BE2C (cell line): ENCODE measurements around the gene SMPX.

Experiments
- DNase-seq: peaks from one replicate; pipeline ENCODE4 v3.0.0-alpha.2; 2020
- H3K27me3 ChIP-seq: fragments of 250-450 bp; sonication (Bioruptor Pico); 2 replicates; pipeline ENCODE4 v1.5.1; 2020; ENCODE audit warnings: mild to moderate bottlenecking
- H3K36me3 ChIP-seq: fragments of 250-450 bp; sonication (Bioruptor Pico); 2 replicates; pipeline ENCODE4 v1.5.1; 2020; ENCODE audit warnings: mild to moderate bottlenecking
- H3K4me1 ChIP-seq: fragments of 250-450 bp; sonication (Bioruptor Pico); 2 replicates; pipeline ENCODE4 v1.5.1; 2020
- H3K4me3 ChIP-seq: 2 replicates; pipeline ENCODE4 v1.5.1; 2011; ENCODE audit warnings: low read depth, low read length
- H3K9me3 ChIP-seq: fragments of 250-450 bp; sonication (Bioruptor Pico); 2 replicates; pipeline ENCODE4 v1.5.1; 2020
- TF ChIP-seq, protein P1 (sequence below): IDR thresholded peaks from 2 replicates; pipeline ENCODE4 v1.5.1; 2012; ENCODE audit warnings: mild to moderate bottlenecking, low read depth, low read length

The SMPX gene

DNA sequence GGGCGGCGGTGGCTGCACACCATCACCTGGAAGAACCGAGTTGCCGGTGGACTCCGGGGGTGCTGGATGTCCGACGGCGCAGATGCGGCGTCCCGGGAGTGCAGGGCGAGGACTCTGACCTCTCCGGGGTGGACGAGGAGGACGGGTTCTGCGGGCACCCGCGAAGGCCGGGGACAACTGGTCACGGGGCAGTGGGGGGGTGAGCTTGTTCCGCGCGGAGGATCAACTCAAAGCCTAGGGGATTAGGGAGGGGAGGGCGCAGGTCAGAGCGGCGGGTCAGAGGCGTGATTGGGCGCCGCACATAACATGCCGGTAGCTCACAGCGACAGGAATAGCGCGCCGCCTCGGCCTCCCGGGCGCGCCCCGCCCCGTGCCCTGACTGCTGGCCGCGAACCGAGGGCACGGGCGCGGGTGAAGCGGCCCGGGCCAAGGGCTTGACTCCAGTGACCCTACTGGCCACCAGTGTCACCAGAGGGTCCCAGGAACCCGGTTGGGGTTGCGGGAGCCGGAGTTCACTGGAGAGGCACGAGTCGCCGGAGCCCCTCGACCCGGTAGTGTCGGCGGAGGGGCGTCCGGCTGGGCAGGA is 99.7 kb downstream of the SMPX start, which contains the start of gene KLHL34:
Gene KLHL34 (minus strand): TSS at position 179 of the 586 bp plus-strand sequence. CDS start 542 bp downstream, outside the sequence.
- no peak within 1 kb of the TSS for H3K4me3 ChIP-seq
- TF ChIP-seq, protein P1, sequence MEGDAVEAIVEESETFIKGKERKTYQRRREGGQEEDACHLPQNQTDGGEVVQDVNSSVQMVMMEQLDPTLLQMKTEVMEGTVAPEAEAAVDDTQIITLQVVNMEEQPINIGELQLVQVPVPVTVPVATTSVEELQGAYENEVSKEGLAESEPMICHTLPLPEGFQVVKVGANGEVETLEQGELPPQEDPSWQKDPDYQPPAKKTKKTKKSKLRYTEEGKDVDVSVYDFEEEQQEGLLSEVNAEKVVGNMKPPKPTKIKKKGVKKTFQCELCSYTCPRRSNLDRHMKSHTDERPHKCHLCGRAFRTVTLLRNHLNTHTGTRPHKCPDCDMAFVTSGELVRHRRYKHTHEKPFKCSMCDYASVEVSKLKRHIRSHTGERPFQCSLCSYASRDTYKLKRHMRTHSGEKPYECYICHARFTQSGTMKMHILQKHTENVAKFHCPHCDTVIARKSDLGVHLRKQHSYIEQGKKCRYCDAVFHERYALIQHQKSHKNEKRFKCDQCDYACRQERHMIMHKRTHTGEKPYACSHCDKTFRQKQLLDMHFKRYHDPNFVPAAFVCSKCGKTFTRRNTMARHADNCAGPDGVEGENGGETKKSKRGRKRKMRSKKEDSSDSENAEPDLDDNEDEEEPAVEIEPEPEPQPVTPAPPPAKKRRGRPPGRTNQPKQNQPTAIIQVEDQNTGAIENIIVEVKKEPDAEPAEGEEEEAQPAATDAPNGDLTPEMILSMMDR: no peak
- H3K27me3 ChIP-seq: no peaks in the 10 kb centered on the region
- no peaks in the 10 kb centered on the region for H3K9me3 ChIP-seq
- no peaks in the 10 kb centered on the region for H3K4me1 ChIP-seq
- no peak for DNase-seq
- no peaks in the 10 kb centered on the region for H3K36me3 ChIP-seq

DNA sequence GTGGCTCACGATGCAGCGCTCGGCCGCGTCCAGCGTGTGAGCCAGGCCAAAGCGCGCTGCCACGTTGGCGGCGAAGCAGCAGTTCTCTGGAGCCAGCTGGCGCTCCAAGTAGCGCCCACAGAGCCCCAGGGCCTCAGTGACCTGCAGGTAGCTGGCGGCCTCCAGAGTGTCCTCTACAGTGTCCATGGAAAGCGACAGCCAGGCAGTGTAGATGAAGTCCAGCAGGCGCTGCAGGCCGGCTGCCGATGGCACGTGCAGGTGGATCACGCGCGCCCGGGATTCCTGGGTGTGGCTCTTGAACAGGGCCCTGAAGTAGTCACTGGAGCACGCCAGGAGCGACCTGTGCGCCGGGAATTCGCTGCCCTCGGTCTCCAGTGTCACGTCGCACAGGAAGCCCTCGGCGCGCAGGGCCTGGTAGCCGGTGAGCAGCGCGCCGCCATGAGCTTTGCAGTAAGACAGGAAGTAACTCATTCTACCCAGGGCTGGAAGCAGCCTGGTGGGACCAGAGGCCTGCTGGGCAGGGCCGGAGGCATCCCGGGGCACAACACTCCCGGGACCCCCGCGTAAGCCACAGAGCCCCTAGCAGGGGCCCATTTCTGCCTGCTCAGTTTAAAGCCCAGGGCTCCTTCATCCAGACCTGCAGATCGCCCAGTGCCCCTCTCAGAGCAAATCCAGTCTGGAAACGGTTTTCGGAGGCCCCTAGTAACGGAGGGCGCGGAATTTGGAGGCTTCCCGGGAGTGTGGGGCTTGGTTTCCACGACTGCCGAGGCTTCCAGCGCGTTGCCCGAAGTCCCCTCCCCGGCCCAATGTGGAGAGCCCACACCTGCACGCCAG is 100.4 kb downstream of the SMPX start:
- TF ChIP-seq, protein P1: no peak
- Histone ChIP-seq H3K36me3 (no peaks in the 10 kb centered on the region), H3K9me3 (no peaks in the 10 kb centered on the region), H3K4me1 (no peaks in the 10 kb centered on the region), H3K27me3 (no peaks in the 10 kb centered on the region), H3K4me3 (no peak overlapping the region)
- no peak for DNase-seq

DNA sequence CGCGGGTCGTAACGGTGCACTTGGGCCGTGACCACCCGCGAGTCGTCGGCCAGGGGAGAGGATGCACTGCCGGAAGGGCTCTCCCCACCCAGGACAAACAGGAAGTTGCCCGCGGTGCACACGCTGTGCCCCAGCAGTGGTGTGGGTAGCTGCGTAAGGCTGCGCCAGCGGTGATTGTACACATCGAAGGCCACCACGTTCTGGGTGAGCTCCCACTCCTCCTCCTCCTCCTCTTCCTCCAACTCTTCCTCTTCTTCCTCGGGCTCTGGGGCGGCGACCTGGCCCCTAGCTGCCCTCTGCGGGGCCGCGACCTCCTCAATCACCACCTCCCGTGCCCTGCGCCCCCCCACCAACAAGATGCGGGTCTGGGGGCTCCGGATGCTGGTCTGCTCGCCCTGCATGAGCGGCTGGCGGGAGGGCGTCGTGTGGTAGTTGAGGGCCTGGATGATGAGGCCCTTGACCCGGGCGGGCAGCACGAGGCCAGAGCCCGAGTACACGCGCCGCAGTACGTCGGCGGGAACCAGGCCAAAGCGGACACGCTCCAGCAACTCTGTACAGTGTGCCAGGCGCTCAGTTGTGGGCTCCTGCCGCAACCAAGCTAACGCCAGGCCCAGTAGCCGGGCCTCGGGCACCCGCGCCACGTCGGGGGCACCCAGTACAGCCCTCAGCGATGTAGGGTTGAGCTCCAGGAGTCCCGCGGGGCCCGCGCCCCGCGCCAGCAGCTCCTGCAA is 101.2 kb downstream of the SMPX start:
- no peak for DNase-seq
- H3K4me1 ChIP-seq: no peaks in the 10 kb centered on the region
- H3K9me3 ChIP-seq: no peaks in the 10 kb centered on the region
- TF ChIP-seq, protein P1: no peak
- no peak overlapping the region for H3K4me3 ChIP-seq
- no peaks in the 10 kb centered on the region for H3K36me3 ChIP-seq
- no peaks in the 10 kb centered on the region for H3K27me3 ChIP-seq
